ENCODE measurements around the gene UCMA.

DNA sequence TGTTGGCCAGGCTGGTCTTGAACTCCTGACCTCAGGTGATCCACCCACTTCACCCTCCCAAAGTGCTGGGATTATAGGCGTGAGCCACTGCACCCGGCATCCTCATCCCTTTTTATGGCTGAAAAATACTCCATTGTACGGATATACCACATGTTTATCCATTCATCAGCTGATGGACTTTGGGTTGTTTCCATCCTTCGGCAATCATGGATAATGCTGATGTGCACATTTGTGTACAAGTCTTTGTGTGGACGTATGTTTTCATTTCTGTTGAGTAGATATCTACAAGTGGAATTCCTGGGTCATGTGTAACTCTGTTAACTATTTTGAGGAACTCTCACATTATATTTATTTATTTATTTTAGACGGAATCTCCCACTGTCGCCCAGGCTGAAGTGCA lies 5.7 kb upstream of the UCMA start:
- TF ChIP-seq EZH2 (IDR thresholded peaks at IDR 0.05; ENCODE audit: borderline replicate concordance, low read depth, low read length), result no peak
- no peak for TF ChIP-seq NRF1 (conservative IDR thresholded peaks at IDR 0.05 in 1 of 2, IDR thresholded peaks at IDR 0.05 in 1 of 2)
- TF ChIP-seq BHLHE40 (IDR thresholded peaks at IDR 0.05; ENCODE audit: low read length), result no peak
- TF ChIP-seq LEF1 (IDR thresholded peaks at IDR 0.05), result no peak
- no peak for TF ChIP-seq SAFB2 (IDR thresholded peaks at IDR 0.05; ENCODE audit: borderline replicate concordance, low read depth, low read length, severe bottlenecking)
- no peak for TF ChIP-seq HDAC2 (IDR thresholded peaks at IDR 0.05)
- TF ChIP-seq, protein P1, sequence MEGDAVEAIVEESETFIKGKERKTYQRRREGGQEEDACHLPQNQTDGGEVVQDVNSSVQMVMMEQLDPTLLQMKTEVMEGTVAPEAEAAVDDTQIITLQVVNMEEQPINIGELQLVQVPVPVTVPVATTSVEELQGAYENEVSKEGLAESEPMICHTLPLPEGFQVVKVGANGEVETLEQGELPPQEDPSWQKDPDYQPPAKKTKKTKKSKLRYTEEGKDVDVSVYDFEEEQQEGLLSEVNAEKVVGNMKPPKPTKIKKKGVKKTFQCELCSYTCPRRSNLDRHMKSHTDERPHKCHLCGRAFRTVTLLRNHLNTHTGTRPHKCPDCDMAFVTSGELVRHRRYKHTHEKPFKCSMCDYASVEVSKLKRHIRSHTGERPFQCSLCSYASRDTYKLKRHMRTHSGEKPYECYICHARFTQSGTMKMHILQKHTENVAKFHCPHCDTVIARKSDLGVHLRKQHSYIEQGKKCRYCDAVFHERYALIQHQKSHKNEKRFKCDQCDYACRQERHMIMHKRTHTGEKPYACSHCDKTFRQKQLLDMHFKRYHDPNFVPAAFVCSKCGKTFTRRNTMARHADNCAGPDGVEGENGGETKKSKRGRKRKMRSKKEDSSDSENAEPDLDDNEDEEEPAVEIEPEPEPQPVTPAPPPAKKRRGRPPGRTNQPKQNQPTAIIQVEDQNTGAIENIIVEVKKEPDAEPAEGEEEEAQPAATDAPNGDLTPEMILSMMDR (IDR thresholded peaks at IDR 0.05 in 2 of 3, conservative IDR thresholded peaks at IDR 0.05 in 1 of 3; ENCODE audit: insufficient read depth in 2 of 3, low read depth in 1 of 3, low read length in 3 of 3), result no peak
- TF ChIP-seq PURB (CRISPR knock-in tag; IDR thresholded peaks at IDR 0.05; ENCODE audit: low read depth), result no peak
- no peak for TF ChIP-seq POLR2AphosphoS5 (IDR thresholded peaks at IDR 0.05; ENCODE audit: control insufficient read depth, insufficient read depth, low read depth, low read length)
- no peak for TF ChIP-seq ARID2 (IDR thresholded peaks at IDR 0.05)
- no peak for TF ChIP-seq POLR2H (tag; IDR thresholded peaks at IDR 0.05; ENCODE audit: low read depth)

Measured in K562 (cell line).